ENCODE results near the gene MCM10.

GRCh38 chr10:13238271-13239077 lies 77.1 kb downstream of the MCM10 start:
- TF ChIP-seq EZH2 (optimal IDR thresholded peaks at IDR 0.05; ENCODE audit: low read depth, low read length) (no peak), CTCF (IDR thresholded peaks at IDR 0.05; ENCODE audit: low read length) (no peak)

Measured in MM.1S (cell line).